ENCODE data around the gene BCL6B.

The BCL6B gene

DNA sequence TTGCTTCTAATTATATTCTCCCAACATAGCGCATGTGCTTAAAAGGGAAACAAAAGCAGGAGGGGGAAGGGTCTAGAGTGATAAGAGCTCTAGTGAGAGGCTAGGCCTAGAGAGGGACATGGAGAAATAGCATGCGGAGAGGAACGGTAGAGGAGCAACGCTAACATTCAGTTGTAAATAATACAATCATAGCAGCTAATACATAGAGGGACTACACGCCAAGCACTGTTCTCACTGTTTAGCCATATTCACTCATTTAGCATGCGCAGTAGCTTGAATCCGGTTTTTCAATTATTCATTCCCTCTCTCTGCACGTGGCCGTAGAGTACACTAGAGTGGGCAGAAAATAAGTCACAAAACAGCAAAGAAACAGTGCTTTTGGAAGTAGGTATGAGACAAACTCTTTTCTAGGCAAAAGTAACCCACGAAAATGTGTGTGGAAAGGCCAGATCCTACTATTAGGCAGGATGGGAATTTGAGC lies 28.7 kb upstream of the BCL6B start:
- POLR2A ChIA-PET, result no interaction called here
- CTCF ChIA-PET, result interaction anchor here (1.1 to 3.4 kb wide), 6 partner anchors 8 to 84 kb away, joined by 3 to 18 read pairs (median 8); no protein-coding TSS in a partner anchor
- no peak overlapping the region for H3K4me3 ChIP-seq (ENCODE audit: low read depth, low read length)
- no peak for DNase-seq (ENCODE audit: low read depth, low spot score)
- TF ChIP-seq, protein P1, sequence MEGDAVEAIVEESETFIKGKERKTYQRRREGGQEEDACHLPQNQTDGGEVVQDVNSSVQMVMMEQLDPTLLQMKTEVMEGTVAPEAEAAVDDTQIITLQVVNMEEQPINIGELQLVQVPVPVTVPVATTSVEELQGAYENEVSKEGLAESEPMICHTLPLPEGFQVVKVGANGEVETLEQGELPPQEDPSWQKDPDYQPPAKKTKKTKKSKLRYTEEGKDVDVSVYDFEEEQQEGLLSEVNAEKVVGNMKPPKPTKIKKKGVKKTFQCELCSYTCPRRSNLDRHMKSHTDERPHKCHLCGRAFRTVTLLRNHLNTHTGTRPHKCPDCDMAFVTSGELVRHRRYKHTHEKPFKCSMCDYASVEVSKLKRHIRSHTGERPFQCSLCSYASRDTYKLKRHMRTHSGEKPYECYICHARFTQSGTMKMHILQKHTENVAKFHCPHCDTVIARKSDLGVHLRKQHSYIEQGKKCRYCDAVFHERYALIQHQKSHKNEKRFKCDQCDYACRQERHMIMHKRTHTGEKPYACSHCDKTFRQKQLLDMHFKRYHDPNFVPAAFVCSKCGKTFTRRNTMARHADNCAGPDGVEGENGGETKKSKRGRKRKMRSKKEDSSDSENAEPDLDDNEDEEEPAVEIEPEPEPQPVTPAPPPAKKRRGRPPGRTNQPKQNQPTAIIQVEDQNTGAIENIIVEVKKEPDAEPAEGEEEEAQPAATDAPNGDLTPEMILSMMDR (IDR thresholded peaks at IDR 0.05; ENCODE audit: insufficient read depth, low read length, missing control alignments), result no peak

DNA sequence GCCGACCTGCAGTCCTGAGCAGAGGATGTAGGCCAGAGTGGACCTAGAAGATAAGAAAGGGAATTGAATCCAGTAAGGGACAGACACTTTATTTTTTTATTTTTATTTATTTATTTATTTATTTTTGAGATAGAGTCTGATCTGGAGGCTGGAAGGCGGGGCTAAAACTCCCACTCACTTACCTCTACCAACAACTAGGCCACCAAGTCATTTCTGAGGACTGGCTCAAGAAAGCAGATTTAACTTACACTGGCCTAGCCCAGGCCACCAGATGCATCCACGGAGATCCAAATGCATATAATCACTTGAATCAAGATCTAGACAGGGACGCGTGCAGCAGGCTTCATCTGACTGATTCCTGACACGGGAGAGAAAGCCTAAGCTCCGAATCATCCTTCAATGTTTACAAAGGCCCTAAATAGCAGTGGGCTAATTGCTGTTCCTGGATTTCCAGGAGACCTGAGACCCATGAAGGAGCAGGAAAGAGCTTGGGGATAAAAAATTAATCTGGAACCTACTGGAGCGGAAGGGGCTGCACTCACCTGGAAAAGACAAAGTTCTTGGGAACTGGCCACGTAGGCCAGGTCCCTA lies 28.1 kb upstream of the BCL6B start:
- DNase-seq (ENCODE audit: low read depth, low spot score), result no peak
- H3K4me3 ChIP-seq (ENCODE audit: low read depth, low read length), result no peak overlapping the region
- CTCF ChIA-PET, result interaction anchor here (1.1 to 3.4 kb wide), 3 partner anchors 10 to 84 kb away, joined by 3 to 18 read pairs (median 12); no protein-coding TSS in a partner anchor
- POLR2A ChIA-PET, result no interaction called here
- TF ChIP-seq, protein P1 (IDR thresholded peaks at IDR 0.05; ENCODE audit: insufficient read depth, low read length, missing control alignments), result no peak

DNA sequence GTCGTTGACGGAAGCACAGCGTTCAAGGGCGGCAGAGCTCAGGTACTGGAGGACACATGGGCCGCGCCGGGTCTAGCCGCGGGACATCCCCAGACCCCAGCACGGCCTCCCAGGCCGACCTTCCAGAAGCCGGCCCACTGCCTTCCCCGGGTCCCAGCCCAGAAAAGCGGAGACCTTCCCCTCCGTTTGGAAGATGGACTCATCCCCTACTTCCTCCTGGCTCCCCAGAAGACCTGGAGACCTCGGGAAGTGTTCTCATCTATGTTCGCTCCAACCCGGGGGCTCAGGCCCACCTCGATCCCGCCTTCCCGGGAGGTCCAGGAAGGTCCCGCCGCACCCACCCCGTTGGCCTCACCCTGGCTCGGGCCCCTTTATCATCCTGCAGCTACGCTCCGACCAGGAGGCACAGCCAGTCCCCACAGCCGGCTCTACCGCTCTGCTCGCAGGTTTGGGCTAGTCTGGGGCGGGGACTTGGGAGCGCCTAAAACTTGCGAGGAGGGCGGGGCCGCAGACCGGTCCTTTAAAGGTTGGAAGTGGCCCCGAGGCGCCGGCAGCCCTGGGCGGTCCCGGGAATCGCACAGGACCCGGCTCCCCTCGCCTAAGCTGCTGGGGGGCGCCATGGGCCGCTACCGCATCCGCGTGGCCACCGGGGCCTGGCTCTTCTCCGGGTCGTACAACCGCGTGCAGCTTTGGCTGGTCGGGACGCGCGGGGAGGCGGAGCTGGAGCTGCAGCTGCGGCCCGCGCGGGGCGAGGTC lies 27.2 kb upstream of the BCL6B start, which contains the start of gene ALOX12:
ALOX12 (plus strand) TSS at position 550 of the 756 bp plus-strand sequence; CDS start at position 619, 69 bp downstream.
- CTCF ChIA-PET, result interaction anchor here (1.0 to 3.4 kb wide), 7 partner anchors 9 to 152 kb away, joined by 3 to 18 read pairs (median 3); no protein-coding TSS in a partner anchor
- H3K4me3 ChIP-seq (ENCODE audit: low read depth, low read length), result 0 out of 2 replicates have a peak within 1 kb of the TSS, but pooled peaks have one; percentile 23
- POLR2A ChIA-PET, result no interaction called here
- TF ChIP-seq, protein P1 (IDR thresholded peaks at IDR 0.05; ENCODE audit: insufficient read depth, low read length, missing control alignments), result no peak
- DNase-seq (ENCODE audit: low read depth, low spot score), result no peak

DNA sequence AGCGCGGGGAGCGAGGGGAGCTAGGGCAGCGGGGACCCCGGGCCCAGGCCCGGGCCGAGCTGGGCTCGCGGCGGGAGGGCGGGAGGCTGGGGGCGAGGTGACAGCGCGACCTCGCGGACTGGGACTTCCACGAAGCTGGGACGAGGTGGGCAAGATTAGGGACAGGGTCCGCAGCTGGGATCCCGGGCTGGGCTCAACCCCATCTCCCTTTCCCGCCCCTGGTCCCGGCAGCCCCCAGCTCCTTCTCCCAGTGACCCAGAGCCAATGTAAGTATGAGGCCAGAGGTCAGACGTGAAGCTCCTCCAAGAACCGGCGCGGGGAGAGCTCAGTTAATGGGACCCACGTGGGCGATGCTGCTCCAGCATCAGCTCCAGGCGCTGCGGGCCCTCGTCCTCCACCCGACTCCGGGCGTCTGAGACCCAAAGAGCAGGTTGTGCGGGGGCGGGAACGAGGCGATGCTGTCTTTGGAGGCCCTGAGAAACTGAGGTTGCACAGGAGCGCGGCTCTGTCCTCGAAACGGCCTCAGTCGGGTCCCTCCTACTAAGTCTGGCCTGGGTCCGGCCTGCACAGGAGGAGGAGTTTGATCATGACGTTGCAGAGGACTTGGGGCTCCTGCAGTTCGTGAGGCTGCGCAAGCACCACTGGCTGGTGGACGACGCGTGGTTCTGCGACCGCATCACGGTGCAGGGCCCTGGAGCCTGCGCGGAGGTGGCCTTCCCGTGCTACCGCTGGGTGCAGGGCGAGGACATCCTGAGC lies 26.4 kb upstream of the BCL6B start:
- POLR2A ChIA-PET, result no interaction called here
- DNase-seq (ENCODE audit: low read depth, low spot score), result no peak
- CTCF ChIA-PET, result interaction anchor here (1.0 to 3.4 kb wide), 6 partner anchors 8 to 153 kb away, joined by 3 to 18 read pairs (median 6); no protein-coding TSS in a partner anchor
- TF ChIP-seq, protein P1 (IDR thresholded peaks at IDR 0.05; ENCODE audit: insufficient read depth, low read length, missing control alignments), result no peak
- no peak overlapping the region for H3K4me3 ChIP-seq (ENCODE audit: low read depth, low read length)

DNA sequence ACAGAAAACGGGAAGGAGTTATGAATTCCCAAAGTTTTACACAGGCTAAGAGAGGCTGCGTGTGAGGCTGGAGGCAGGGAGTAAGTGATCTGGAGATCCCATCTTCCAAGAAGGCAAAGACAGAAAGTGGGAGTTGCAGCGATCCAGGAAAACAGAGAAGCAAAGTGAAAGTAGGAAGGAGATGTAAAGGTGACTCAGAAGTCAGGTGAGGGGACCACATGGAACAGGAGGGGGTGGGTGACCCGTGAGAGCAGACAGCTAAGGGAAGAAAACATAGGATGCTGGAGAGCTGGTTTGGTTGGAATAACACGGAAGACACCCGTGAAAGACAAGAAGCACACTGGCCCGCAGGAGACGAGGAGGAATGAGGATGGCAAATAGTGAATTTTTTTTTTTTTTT lies 25.7 kb upstream of the BCL6B start:
- ChIA-PET CTCF (interaction anchor here (0.6 to 2.1 kb wide), 2 partner anchors 83 to 128 kb away, joined by 3 to 8 read pairs; no protein-coding TSS in a partner anchor), POLR2A (no interaction called here)
- TF ChIP-seq, protein P1 (IDR thresholded peaks at IDR 0.05; ENCODE audit: insufficient read depth, low read length, missing control alignments), result no peak
- DNase-seq (ENCODE audit: low read depth, low spot score), result no peak
- H3K4me3 ChIP-seq (ENCODE audit: low read depth, low read length), result no peak overlapping the region

Measured in AG04449 (cell line).